Erythroblast (primary cell): ENCODE results near the gene REPS2.

Experiments used
- GATA1 ChIP-seq: IDR thresholded peaks from 2 replicates; pipeline ENCODE4 v1.6.1; 2011; ENCODE audit warnings: low read depth, mild to moderate bottlenecking, control low read depth, low read length, moderate library complexity
- POLR2A ChIP-seq: IDR thresholded peaks from 2 replicates; pipeline ENCODE4 v1.6.1; 2011; ENCODE audit warnings: mild to moderate bottlenecking, low read length

- no peak for TF ChIP-seq POLR2A
- no peak for TF ChIP-seq GATA1
Measured at GRCh38 chrX:16992951-16993350, 46.5 kb downstream of the REPS2 start.
